HG03135 (cell line): ENCODE results near the gene CCM2.
"Not testable (repeated sequence)": the region's sequence is repeated elsewhere in the genome, so short reads cannot be mapped to it uniquely, and the experiment has no call there.

Source experiments
- ATAC-seq: cut with Tn5 transposase; IDR thresholded peaks from one replicate; pipeline ENCODE4 v1.9.1; 2021; ENCODE audit warnings: mild to moderate bottlenecking, moderate library complexity; ENCODE audit not compliant: unreplicated experiment

CCM2 gene

DNA sequence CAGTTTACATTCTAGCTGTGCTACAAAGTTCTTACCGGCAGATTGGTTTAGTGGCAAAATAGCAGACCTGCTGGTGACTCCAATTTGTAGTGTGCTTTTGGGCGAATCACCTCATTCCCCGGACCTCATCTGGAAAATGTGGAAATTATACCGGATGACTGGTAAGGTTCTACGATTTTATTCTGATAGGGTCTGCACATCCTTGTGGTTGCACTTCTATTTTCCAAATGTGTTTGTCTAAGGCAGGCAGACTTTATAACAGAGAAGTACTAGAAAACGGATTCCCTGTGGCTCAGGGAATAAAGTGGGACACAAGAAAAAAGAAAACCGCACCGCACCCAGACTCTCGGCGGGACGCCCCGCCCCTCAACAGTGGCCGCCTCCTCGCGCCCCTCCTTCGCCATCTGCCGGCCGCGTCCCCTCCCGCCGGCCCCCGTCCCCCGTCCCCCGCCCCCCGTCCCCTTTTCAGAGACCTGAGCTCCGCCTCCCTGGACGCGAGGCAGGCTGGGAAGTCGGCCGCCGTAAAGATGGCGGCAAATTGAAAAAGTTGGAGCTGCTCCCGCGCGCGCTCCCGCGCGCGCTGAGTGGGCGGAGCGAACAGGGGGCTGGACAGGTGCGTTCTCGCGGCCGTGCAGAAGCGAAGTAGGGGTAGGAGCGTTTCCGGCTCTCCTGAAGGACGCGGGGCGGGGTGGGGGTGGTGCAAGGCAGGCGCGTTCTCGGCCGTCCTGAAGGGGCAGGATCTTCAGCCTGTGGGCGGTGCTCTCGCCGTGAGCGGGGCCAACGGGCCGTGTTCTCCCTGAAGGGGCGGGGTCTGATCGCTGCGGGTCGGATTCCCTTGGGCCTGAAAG, 532 bp upstream of the CCM2 start:
- peak; percentile 68 for ATAC-seq

DNA sequence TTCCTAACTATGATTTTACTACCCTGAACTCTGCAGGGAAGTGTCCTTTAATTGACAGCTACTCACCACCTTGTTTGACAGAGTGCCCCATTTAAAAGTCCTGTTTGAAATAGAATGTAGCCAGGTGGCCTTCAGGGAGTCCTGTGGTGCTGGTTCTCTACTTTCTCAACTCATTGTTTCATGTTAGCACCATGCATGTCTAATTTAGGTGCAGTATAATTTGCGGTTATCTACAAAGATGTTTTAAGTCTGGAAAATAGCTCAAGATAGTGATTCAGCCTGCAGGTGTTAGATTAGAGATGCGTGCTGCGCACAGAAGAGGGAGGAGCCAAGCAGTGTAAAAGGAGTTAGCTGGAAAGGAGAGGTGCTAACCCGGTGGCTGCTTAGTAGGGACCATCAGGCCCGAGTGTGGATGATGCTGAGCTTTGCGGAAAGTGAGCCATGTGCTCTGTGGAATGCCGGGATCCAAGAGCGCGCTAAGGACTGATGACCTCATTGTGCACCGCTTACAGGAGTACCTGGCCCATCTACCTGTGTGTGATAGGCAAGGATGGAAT, 1.2 kb downstream of the CCM2 start:
- no peak for ATAC-seq

DNA sequence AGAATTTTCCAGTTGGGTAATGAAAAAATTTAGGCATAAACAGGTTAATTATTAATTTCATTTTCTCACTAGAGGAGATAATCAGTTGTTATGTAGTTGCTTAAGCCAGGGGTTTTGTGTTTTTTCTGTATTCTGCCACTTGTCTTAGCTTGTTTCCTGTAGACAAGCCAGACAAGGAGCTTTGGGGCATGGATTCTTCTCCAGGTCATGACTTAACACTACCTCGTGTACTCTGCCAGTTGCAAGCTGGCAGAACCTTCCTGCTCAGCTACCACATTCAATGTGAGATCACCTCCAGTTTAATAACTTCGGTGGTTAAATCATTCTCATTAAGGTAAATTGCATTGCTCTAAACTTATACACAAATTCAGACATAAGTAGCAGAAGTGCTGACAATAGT, 1.8 kb downstream of the CCM2 start:
- ATAC-seq: no peak

DNA sequence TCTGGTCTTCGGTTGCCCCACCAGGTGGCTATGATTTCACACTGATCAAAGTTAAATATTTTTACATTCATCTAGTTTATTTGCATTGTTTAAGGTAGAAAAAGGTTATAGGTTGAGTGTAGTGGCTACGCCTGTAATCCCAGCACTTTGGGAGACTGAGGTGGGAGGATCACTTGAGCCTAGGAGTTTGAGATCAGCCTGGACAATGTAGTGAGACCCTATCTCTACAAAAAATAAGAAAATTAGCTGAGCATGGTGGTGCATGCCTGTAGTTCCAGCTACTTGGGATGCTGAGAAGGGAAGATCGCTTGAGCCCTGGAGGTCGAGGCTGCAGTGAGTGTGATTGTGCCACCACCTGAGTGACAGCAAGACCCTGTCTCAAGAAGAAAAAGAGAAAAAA, 3.8 kb downstream of the CCM2 start:
- ATAC-seq: no peak

DNA sequence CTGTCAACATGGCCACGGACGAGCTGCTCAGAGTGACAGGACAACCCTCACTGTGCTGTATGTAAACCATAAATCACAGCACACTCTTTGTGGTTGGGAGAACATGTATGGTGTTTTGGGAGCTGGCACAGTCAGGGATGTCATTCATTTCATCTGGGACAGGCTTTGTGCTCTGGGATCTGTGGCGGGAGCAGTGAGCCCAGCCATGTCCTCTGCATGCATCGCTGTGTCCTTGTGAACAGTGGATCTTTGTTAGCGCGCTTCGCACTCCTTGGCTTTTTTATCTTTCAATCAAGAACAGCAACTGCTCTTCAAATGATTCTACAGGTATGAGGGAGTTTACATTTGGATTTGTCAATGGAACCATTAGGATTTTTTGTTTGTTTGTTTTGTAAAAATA, 7.1 kb downstream of the CCM2 start:
- no peak for ATAC-seq

DNA sequence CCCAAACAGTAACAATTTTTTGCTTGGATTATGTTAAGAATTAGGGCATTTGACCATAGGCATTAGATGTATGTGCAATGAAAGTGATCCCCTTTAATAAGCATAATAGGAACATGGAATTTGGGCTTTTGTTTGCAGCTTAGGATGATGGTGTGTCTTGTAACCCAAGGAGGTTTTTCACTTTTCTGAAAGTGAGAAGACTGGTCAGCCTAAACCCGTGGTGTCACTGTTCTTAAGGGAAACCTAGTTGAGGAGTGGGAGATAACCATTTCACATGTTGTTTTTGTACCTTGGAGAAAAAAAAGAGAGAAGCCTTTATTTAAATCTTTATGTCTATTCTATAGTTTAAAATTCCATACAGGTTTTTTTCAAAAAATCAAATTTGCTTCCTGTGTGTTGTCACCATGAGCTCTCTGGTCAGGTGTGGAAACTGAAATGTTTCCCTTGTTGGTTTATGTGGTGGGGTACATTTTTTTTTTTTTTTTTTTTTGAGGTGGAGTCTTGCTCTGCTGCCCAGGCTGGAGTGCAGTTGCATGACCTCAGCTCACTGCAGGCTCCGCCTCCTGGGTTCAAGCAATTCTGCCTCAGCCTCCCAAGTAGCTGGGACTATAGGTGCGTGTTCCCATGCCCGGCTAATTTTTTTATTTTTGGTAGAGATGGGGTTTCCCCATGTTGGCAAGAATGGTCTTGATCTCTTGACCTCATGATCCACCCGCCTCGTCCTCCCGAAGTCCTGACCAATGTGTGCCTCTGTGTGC, 7.7 kb downstream of the CCM2 start:
- ATAC-seq: peak; percentile 57

DNA sequence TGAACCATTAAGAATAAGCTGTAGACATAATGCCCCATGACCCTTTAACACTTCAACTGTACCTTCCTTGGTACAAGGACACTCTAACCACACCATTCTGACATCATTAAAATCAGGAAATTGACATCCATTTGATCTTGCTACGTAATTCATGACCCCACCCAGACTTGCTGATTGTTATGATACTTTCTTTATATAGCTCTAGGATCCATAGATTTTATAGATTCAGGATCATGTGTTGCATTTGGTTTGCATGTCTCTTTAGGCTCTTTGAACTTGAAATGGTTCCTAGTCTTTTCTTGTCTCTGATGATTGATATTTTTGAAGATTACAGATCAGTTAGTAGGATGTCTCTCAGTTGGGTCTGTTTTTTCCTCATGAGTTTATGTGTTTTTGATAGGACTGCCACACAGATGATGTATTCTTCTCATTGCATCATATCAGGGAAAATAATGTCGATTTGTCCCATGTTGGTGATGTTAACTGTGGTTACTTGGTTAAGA, 13.5 kb downstream of the CCM2 start:
- no peak for ATAC-seq

DNA sequence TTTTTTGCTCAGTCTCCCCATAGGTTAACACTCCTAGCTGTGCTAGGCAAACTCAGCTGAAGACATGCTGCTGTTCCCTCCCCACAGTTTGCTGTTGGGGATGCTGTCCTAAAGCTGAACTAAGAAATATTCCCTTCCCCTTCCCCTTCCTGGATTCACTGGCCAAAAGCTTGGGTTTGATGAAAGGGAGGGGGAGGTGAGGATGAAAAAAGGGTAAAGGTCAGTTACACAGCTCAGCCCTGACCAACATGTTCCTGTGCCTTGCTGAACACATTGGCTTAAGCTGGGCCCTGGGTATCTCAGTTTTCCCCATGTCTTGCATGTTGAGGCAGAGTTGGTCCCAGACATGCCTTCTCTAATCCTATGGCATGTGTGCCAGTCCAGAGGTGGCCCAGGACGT, 15.3 kb downstream of the CCM2 start:
- ATAC-seq: no peak

DNA sequence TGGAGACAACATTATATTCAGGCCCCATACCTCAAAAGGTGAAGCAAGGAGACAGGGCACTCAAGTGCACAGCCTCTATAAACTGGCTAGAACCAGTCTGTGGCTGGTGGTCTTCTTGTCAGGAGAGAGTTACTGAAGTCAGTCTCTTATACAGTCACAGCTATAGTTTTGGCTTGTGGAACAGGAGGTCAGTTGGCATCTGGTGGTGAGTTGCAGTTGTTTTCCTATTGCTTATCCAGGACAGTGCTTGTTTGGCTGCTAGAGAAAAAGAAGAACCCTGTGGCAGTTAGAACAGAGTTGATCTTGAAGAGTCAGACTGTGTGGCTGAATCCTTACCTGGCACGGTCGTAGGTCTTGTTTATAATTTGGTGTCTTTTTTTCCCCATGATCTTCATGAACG, 17.3 kb downstream of the CCM2 start:
- no peak for ATAC-seq

DNA sequence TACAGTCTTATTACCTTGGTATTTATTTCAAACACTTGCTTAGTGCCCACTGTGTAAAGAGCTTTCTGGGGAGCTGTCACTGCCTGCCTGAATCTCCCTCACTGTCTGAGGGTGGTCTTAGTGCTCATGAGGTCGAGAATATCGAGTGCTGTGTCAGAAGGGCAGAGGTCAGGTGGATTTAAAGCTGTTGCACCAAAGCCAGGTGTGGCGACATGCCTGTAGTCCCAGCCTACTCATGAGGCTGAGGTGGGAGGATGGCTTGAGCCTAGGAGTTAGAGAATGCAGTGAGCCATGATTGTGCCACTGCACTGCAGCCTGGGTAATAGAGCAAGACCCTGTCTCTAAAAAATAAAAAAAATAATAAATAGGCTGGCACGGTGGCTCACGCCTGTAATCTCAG, 20.9 kb downstream of the CCM2 start:
- ATAC-seq: no peak

DNA sequence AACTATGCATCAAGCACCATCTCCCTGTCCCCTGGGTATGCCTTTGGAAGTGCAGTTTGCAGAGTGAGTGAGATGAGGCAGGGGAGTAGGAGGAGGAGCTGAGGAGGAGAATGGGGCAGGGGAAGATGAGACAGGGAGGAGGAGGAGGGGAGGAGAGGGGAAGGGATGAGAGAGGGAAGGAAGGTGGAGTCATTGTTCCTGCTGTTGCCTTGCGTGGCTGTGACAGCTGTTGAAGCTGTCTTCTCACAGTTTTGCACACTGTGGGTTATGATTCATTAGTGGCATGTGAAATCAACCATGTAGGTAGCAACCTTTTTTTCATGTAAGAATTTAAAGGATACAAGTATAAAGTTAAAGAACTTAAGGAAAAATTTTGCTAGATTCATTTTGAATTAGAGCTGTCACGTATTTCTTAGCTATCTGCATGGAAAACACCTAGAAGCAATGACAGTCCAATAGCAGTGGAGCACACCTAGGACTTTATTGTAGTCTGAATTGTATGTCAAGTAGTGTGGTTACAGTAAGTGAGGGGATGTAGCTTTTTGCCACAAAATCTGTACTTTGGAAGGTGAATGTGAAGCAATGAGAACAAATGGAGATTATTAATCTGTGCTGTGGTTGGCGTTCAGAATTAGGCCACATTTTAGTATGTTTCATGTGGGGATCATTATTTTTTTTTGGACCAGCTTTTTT, 21.7 kb downstream of the CCM2 start:
- no peak for ATAC-seq

DNA sequence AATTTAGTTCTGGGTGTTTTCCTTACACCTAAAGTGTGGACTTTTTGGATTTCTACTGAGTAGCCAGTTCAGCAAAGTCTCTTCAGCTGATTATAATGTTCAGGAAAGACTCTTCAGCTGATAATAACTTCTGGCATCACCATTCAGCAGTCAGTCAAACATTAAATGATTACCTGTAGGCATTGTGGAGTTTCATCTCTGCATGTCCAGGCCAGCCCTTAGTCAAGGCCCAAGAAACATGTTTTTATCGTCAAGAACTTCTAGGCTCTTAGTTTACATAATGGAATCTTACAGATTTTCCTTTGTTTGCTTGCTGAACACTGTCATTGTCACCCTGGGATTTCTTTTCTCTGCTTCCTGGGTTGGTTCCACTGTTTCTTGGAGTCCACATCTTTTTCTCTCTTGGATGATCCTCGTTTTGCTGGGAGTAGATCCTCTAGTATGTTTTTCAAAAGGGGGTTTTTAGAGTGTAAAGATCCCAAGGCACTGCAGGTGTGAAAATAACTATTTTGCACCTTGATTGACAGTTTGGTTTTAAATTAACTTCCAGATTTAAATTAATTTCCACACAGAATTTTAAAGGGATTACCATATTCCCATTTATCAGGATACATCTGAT, 24.2 kb downstream of the CCM2 start:
- ATAC-seq: no peak

DNA sequence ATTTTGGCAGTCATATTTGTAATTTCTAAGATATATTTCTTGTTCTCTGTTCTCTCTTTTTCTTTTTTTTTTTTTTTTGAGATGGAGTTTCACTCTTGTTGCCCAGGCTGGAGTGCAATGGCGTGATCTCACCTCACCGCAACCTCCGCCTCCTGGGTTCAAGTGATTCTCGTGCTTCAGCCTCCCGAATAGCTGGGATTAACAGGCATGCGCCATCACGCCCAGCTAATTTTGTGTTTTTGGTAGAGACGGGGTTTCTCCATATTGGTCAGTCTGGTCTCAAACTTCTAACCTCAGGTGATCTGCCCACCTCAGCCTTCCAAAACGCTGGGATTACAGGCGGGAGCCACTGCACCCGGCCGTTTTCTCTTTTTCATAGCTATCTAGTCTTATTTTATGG, 25.5 kb downstream of the CCM2 start:
- not testable (repeated sequence) for ATAC-seq

DNA sequence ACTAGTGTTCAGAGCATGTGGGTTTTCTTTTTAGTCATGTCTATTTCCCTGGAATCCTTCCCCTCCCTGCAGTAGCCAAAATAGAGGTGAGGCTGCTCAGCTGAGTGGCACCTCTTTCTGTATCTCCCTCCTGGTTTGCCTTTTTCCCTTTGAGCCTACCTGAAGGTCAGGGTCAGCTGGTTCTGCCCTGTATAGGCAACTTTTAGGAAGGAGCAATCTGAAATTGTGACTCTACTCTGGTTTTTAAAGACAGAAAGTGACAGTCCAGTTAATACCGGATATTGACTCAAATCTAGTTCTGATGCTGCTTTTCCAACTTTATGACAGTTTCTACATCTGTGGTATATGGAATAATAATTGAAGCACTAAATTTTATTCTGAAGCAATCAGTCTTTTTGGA, 26.0 kb downstream of the CCM2 start:
- ATAC-seq: no peak

DNA sequence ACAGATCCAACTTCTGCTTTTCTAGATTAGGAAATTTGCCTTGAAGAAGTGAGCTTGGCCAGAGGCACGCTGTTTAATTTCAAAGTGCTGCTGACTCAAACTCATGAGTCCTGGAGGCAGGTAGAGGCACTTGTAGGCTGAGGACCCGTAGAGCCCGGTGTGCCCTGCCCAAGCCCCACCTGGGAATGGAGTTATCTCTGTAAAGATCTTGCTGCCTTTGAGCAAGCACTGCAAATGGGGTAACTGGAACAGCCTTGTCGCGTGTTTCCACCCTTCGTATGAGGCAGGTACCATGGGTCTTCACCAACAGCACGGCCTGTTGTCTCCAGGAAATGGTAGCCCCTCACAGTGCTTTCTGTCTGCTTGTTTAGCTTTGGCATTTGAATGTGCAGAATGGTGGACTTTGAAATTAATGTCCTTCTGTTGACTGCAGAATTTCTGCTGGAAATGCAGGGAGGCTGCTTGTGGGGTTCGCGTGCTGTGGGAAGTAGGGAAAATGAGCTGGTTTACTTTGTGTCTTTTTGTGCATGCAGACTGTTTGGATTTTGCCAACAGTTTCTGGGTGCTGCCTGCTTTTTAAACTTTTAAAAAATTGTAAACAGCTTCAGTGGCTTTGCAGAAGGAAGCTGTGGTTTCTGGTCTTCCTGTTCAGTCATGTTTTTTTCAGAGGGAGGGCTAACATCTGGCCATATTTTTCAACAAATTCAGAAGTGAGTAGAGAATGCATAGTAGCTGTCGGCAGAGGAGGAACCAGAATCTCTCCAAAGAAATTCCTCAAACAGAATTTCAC, 27.2 kb downstream of the CCM2 start:
- no peak for ATAC-seq

DNA sequence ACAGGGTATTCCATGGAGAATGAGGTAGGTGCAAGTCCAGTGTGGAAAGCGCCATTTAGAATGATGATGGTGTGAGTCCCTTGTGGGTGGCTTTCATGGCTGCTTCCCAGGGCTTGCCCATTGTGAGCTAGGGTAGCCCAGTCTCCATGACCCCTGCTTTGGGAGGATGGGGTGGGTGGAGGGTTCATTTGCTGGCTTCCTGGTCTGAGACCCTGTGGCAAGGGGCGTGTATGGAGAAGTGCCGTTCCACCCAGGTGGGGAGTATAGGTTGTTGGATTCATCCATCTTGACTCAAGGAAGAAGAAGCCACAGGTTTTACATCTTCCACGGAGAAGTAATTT, 27.7 kb downstream of the CCM2 start:
- ATAC-seq: no peak

DNA sequence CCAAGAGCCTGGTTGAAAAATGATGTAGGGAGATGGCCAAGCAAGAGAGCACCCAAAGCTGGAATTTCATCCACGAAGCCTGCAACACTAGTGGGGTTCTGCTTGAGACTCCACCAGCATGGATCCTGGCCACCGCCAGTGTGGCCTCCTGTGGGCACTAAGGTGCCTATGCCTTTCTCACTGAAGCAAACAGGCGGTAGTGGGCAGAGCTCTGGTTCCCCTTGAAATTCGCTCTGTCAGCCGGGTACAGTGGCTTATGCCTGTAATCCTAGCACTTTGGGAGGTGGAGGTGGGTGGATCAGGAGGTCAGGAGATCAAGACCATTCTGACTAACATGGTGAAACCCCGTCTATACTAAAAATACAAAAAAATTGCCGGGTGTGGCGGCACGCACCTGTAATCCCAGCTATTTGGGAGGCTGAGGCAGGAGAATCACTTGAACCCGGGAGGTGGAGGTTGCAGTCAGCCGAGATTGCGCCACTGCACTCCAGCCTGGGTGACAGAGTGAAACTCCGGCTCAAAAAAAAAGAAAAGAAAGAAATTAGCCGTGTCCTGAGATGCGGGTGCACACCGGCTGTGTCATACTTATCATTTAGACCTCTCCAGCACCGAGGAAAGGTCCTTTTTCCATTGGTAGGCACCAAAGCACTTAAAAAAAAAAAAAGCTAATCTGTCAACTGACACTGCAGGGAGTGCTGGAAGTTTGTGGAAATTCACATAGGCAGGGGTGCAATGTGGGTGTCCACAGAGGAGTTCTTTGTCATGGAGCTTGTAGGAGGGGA, 28.3 kb downstream of the CCM2 start:
- no peak for ATAC-seq

DNA sequence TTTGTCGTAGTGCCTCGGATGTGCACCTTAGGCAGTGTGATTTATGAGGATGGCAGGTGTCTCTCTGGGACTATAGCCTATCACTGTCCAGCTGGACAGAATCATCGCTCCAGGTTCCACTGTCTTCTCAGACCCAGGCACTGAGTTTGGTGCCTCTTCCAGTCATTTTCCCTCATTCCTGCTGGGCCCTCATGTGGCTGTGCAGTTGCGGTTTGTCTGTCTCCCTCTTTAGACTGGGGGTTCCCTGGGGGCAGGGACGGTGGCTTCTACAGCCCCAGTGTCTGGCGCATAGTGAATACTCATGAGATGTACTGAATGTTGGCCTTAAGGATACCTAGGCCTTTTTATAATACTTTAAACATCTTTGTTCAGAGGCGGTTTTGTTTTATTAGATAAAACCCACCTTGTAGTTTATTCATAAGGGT, 28.9 kb downstream of the CCM2 start:
- ATAC-seq: no peak

DNA sequence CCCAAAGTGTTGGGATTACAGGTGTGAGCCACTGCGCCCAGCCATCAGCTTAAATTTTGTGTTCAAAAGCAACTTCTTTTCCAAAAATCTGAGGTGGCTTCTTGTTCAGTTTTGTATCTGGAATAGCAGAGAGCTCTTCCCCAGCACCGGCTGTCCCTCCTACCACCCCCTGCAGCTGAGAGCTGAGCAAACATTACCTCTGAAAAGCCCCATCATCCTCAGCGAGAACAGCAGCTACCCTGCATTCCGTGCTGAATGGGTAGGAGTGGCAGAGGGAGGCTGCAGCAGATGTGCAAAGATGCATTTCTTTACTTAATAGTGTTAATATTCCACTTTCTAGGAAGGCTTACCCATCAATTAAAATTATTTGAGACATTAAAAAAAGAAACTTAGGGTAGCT, 31.8 kb downstream of the CCM2 start:
- no peak for ATAC-seq
